Activated CD4-positive, alpha-beta memory T cell treated with anti-CD3 and anti-CD28 coated beads for 36 hours (primary cell): ENCODE measurements around the gene GLI1. TPM values are rescaled to one million over a fixed set of nuclear protein-coding genes. Genes with fewer than 3 reads are reported as not detected.
A peak's percentile ranks its signal among the peaks of the same experiment; 100 is the strongest.

Experiments used
- CTCF ChIA-PET: fragments of 350-600 bp; sonication (Branson Sonifier 250); formaldehyde crosslinking; loops from one replicate; lab custom pipeline; 2021; ENCODE audit warnings: antibody characterized with exemption, inconsistent platforms; lab: Charles Lee
- POLR2A ChIA-PET: fragments of 350-600 bp; sonication (Branson Sonifier 250); formaldehyde crosslinking; loops from one replicate; lab custom pipeline; 2021; ENCODE audit warnings: antibody characterized with exemption; lab: Charles Lee
- DNase-seq: peaks from one replicate; pipeline ENCODE4 v3.0.0-alpha.2; 2020
- H3K27ac Mint-ChIP-seq: one replicate; pipeline ENCODE4 v1.8.0; 2021; ENCODE audit warnings: mixed read lengths
- H3K27me3 Mint-ChIP-seq: one replicate; pipeline ENCODE4 v1.8.0; 2021; ENCODE audit warnings: mixed read lengths
- H3K36me3 Mint-ChIP-seq: one replicate; pipeline ENCODE4 v1.8.0; 2021; ENCODE audit warnings: mixed read lengths
- H3K4me1 Mint-ChIP-seq: one replicate; pipeline ENCODE4 v1.8.0; 2021; ENCODE audit warnings: low read depth, mixed read lengths
- H3K4me3 Mint-ChIP-seq: one replicate; pipeline ENCODE4 v1.8.0; 2021; ENCODE audit warnings: mild to moderate bottlenecking, mixed read lengths
- H3K9me3 Mint-ChIP-seq: one replicate; pipeline ENCODE4 v1.8.0; 2021; ENCODE audit warnings: mixed read lengths
- intact Hi-C: fragments of 100-400 bp; cut with micrococcal nuclease; formaldehyde crosslinking; loops from one replicate; pipeline ENCODE4 v1.15.1; 2023
- total RNA-seq, 2 experiments: library from RNA; stranded (reverse); gene quantifications; one replicate each; pipeline ENCODE4 v1.2.3, GENCODE V29; 2021

The GLI1 gene
- total RNA-seq, 2 experiments from 2014 or later = 0.07 TPM; not detected in 1

DNA sequence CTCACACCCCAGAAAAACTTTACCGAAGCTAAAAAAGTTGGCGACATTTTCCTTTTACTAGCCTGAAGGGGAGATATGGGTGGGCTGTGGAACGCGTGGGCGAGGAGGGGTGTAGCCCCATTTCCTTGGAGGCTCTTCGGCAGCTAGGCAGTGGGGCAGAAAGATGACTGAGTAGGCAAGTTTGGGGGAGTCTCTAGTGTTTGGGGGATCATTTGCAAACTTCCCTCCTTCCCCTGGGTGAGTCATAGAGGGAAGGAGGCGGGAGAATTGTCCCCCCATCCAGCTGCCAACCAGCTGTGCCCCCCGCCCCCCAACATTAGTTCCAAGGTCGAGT, 2.3 kb downstream of the GLI1 start:
- H3K4me3 Mint-ChIP-seq = peak overlapping the region; percentile 80
- peaks cover 4% of the 10 kb centered on the region for H3K27me3 Mint-ChIP-seq
- H3K36me3 Mint-ChIP-seq = peaks cover 1% of the 10 kb centered on the region
- intact Hi-C loops = loop anchor here (1.0 kb wide), 2 partner anchors 14 to 182 kb away; no protein-coding TSS in a partner anchor
- H3K4me1 Mint-ChIP-seq = peaks cover 44% of the 10 kb centered on the region
- ChIA-PET POLR2A (interaction anchor here (0.7 to 1.4 kb wide), 2 partner anchors 10 to 15 kb away, joined by 3 read pairs; no protein-coding TSS in a partner anchor), CTCF (interaction anchor here (0.6 to 6.5 kb wide), 17 partner anchors 8 to 232 kb away, joined by 3 to 47 read pairs (median 5); partner anchors contain the start of genes ARHGAP9, INHBE and SHMT2)
- H3K27ac Mint-ChIP-seq = no peak overlapping the region
- peak; percentile 21 for DNase-seq
- no peaks in the 10 kb centered on the region for H3K9me3 Mint-ChIP-seq

DNA sequence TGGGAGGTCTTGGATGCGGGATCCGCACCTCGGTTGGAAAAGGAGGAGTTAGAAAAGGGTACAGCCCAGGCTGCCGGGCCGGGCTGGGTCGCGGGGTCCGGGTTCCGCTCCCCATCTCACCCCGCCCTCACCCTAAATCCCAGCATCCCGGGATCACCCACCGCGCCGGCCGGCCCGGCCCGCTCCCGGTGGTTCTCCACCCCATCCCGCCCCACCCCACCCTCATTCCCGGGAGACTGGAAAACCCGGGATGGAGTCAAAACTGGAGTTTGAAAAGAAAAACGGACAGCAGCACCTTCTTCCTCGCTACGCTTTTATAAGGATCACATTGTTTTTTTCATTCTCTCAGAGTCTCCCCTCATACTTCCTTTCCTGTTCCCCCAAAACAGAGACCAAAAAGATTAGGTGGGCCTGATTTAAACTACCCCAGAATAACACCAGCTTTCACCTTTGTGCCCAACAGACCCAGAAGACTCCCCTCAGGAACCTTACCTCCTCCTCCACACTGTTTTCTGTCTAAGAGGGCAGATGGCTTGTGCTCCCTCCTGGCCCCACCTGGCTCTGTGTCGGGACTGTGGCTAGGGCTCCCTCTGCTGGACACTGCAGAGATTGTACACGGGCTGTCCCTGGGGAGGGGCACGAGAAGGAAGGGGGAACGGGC, 2.8 kb downstream of the GLI1 start:
- peak; percentile 94 for DNase-seq
- H3K4me3 Mint-ChIP-seq = peak overlapping the region; percentile 80
- H3K9me3 Mint-ChIP-seq = no peaks in the 10 kb centered on the region
- POLR2A ChIA-PET = interaction anchor here (0.9 to 1.4 kb wide), 2 partner anchors 9 to 15 kb away, joined by 3 read pairs; no protein-coding TSS in a partner anchor
- H3K36me3 Mint-ChIP-seq = peaks cover 5% of the 10 kb centered on the region
- peaks cover 4% of the 10 kb centered on the region for H3K27me3 Mint-ChIP-seq
- H3K4me1 Mint-ChIP-seq = peaks cover 44% of the 10 kb centered on the region
- H3K27ac Mint-ChIP-seq = peak overlapping the region; percentile 40
- intact Hi-C loops = loop anchor here (1.0 kb wide), 2 partner anchors 14 to 182 kb away; no protein-coding TSS in a partner anchor
- CTCF ChIA-PET = interaction anchor here (0.6 to 6.5 kb wide), 18 partner anchors 9 to 249 kb away, joined by 3 to 47 read pairs (median 5); partner anchors contain the start of genes ARHGAP9, INHBE and SHMT2

DNA sequence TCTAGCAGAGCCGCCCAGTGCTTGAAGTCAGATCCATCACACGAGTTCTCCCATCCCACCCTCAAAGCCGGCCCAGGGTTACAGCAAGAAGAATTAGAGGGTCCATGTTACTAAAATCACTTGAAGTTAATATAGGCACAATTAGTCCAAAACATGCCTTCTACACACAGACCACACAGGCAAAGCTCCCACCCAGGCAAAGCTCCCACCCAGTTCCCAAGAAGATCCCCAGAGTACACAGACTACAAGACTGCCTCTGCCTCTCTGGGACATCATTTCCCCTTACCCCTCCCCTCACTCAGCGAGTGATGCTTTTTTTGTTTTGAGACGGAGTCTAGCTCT, 3.3 kb downstream of the GLI1 start:
- Mint-ChIP-seq H3K27ac (peak overlapping the region; percentile 40), H3K36me3 (peaks cover 8% of the 10 kb centered on the region), H3K9me3 (no peaks in the 10 kb centered on the region), H3K4me1 (peaks cover 44% of the 10 kb centered on the region), H3K4me3 (peak overlapping the region; percentile 80), H3K27me3 (peaks cover 4% of the 10 kb centered on the region)
- CTCF ChIA-PET = interaction anchor here (0.8 to 6.5 kb wide), 14 partner anchors 8 to 250 kb away, joined by 3 to 47 read pairs (median 4); partner anchors contain the start of gene INHBE
- POLR2A ChIA-PET = interaction anchor here (0.9 to 1.4 kb wide), 2 partner anchors 9 to 14 kb away, joined by 3 read pairs; no protein-coding TSS in a partner anchor
- intact Hi-C loops = loop anchor here (1.0 kb wide), 2 partner anchors 13 to 183 kb away; no protein-coding TSS in a partner anchor
- DNase-seq = no peak

DNA sequence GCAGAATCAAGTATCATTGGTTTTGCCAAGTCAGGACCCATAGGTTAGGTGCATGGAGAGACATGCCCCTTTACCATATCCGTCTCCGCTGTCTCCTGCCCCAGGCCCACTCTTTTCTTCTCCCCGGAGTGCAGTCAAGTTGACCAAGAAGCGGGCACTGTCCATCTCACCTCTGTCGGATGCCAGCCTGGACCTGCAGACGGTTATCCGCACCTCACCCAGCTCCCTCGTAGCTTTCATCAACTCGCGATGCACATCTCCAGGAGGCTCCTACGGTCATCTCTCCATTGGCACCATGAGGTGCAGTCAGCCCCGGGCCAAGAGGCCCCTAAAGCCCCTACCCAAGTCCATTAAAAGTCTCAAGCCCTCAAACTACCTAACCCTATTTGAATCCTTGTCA, 5.0 kb downstream of the GLI1 start:
- no peak for DNase-seq
- CTCF ChIA-PET = interaction anchor here (6.5 kb wide), 1 partner anchor 11 kb away, joined by 47 read pairs; the partner anchor contains the start of gene INHBE
- H3K9me3 Mint-ChIP-seq = no peaks in the 10 kb centered on the region
- H3K4me3 Mint-ChIP-seq = no peak overlapping the region
- POLR2A ChIA-PET = no interaction called here
- intact Hi-C loops = no loop called here
- H3K36me3 Mint-ChIP-seq = peaks cover 19% of the 10 kb centered on the region
- no peak overlapping the region for H3K27ac Mint-ChIP-seq
- H3K27me3 Mint-ChIP-seq = peaks cover 4% of the 10 kb centered on the region
- peaks cover 37% of the 10 kb centered on the region for H3K4me1 Mint-ChIP-seq

DNA sequence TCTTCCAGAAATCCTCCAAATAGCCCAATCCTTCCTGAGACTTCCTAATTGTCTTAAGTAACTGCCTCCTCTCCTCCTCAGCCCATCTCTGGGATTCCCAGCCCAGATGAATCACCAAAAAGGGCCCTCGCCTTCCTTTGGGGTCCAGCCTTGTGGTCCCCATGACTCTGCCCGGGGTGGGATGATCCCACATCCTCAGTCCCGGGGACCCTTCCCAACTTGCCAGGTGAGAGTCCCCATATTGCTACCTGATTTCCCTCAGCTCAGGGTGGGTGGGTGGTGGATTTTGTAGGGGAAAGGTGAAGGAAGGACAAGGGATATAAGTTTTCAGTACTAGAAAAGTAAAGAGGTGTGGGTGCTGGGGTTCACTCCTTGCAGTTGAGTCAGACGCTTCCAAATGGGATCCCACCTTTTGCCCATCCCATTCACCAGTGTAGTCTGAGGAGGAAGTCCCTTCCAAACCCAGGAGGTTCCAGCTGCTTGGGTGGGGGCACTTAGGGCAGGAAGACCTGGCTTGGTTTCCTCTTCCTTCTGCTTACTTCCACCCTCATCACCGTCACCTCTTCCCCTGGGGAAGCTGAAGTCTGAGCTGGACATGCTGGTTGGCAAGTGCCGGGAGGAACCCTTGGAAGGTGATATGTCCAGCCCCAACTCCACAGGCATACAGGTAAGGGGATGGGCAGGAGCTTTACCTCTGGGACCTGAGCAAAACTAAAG, 5.6 kb downstream of the GLI1 start:
- Mint-ChIP-seq H3K27ac (no peak overlapping the region), H3K9me3 (no peaks in the 10 kb centered on the region), H3K36me3 (peaks cover 22% of the 10 kb centered on the region), H3K4me3 (no peak overlapping the region), H3K27me3 (peaks cover 4% of the 10 kb centered on the region), H3K4me1 (peaks cover 36% of the 10 kb centered on the region)
- ChIA-PET CTCF (interaction anchor here (1.1 to 6.5 kb wide), 2 partner anchors 11 to 222 kb away, joined by 3 to 47 read pairs; partner anchors contain the start of gene INHBE), POLR2A (interaction anchor here (0.6 to 1.3 kb wide), 3 partner anchors 10 to 59 kb away, joined by 3 to 4 read pairs (median 3); partner anchors contain the start of gene ARHGAP9)
- no peak for DNase-seq
- intact Hi-C loops = no loop called here

- Mint-ChIP-seq H3K9me3 (no peaks in the 10 kb centered on the region), H3K27me3 (no peaks in the 10 kb centered on the region), H3K27ac (no peak overlapping the region), H3K4me3 (no peak overlapping the region), H3K4me1 (peaks cover 32% of the 10 kb centered on the region), H3K36me3 (peaks cover 22% of the 10 kb centered on the region)
- intact Hi-C loops = no loop called here
- DNase-seq = no peak
- ChIA-PET CTCF (interaction anchor here (1.1 to 6.5 kb wide), 2 partner anchors 12 to 223 kb away, joined by 3 to 47 read pairs; partner anchors contain the start of gene INHBE), POLR2A (interaction anchor here (0.6 to 1.3 kb wide), 3 partner anchors 9 to 58 kb away, joined by 3 to 4 read pairs (median 3); partner anchors contain the start of gene ARHGAP9)
Observed at GRCh38 chr12:57465747-57466505, 6.3 kb downstream of the GLI1 start.

DNA sequence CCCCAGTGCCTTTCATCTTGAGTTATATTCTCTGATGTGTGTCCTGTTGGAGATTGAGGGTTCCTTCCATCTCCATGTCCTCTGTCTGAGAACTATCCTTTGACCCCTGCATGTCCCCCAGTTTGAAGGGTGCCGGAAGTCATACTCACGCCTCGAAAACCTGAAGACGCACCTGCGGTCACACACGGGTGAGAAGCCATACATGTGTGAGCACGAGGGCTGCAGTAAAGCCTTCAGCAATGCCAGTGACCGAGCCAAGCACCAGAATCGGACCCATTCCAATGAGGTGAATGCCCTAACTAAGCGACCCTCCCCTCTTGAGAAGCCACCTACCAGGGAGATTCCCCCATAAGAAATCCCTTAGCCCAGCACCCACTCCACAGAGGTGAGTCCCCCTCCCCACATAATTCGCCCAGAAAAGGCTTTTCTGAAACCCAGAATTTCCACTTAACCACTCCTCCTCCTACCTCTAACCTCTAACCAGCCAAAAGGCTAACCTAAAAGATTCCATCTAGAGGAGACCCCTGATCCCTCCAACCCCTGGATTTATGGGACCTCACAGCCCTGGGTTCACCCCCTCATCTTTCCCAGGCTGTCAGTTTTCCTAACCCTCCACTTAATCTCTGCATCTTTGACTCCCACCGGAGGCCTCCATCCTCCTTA, 7.8 kb downstream of the GLI1 start:
- ChIA-PET POLR2A (no interaction called here), CTCF (interaction anchor here (1.1 kb wide), 1 partner anchor 9 kb away, joined by 3 read pairs; no protein-coding TSS in a partner anchor)
- no peak for DNase-seq
- peaks cover 30% of the 10 kb centered on the region for H3K4me1 Mint-ChIP-seq
- H3K36me3 Mint-ChIP-seq = peaks cover 28% of the 10 kb centered on the region
- H3K27me3 Mint-ChIP-seq = no peaks in the 10 kb centered on the region
- no peak overlapping the region for H3K27ac Mint-ChIP-seq
- H3K4me3 Mint-ChIP-seq = no peak overlapping the region
- intact Hi-C loops = no loop called here
- H3K9me3 Mint-ChIP-seq = no peaks in the 10 kb centered on the region

DNA sequence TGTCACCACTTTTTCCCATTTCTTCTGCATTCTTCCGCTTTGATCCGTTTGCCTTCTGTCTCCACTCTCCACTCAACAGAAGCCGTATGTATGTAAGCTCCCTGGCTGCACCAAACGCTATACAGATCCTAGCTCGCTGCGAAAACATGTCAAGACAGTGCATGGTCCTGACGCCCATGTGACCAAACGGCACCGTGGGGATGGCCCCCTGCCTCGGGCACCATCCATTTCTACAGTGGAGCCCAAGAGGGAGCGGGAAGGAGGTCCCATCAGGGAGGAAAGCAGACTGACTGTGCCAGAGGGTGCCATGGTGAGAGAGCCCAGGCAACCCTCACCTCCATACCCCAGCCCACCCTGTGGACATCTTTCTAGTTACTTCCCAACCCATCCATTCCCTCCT, 8.3 kb downstream of the GLI1 start:
- no peaks in the 10 kb centered on the region for H3K27me3 Mint-ChIP-seq
- H3K36me3 Mint-ChIP-seq = peaks cover 28% of the 10 kb centered on the region
- ChIA-PET POLR2A (no interaction called here), CTCF (interaction anchor here (1.0 to 1.1 kb wide), 2 partner anchors 9 kb away, joined by 3 read pairs; no protein-coding TSS in a partner anchor)
- H3K9me3 Mint-ChIP-seq = no peaks in the 10 kb centered on the region
- intact Hi-C loops = no loop called here
- no peak overlapping the region for H3K27ac Mint-ChIP-seq
- DNase-seq = no peak
- peaks cover 24% of the 10 kb centered on the region for H3K4me1 Mint-ChIP-seq
- no peak overlapping the region for H3K4me3 Mint-ChIP-seq

- peaks cover 38% of the 10 kb centered on the region for H3K36me3 Mint-ChIP-seq
- H3K4me1 Mint-ChIP-seq = peaks cover 22% of the 10 kb centered on the region
- no peaks in the 10 kb centered on the region for H3K9me3 Mint-ChIP-seq
- ChIA-PET CTCF (interaction anchor here (0.6 to 4.7 kb wide), 4 partner anchors 9 to 1309 kb away, joined by 3 to 17 read pairs (median 3); partner anchors contain the start of gene INHBE), POLR2A (no interaction called here)
- H3K27ac Mint-ChIP-seq = no peak overlapping the region
- H3K27me3 Mint-ChIP-seq = no peaks in the 10 kb centered on the region
- no peak for DNase-seq
- intact Hi-C loops = loop anchor here (10.0 kb wide), 1 partner anchor 785 kb away; the partner anchor contains the start of gene PTGES3
- no peak overlapping the region for H3K4me3 Mint-ChIP-seq
Observed at GRCh38 chr12:57469296-57470164, 9.9 kb downstream of the GLI1 start.
